WERI-Rb-1 (cell line): ENCODE data around the gene MS4A10.
"Not testable (repeated sequence)": the region's sequence is repeated elsewhere in the genome, so short reads cannot be mapped to it uniquely, and the experiment has no call there.

ENCODE experiments used
- DNase-seq: peaks from one replicate; pipeline ENCODE4 v3.0.0-alpha.2; 2020
- H3K27ac ChIP-seq: fragments of 250-450 bp; sonication (Bioruptor Pico); 2 replicates; pipeline ENCODE4 v1.5.1; 2020; ENCODE audit warnings: mild to moderate bottlenecking, moderate library complexity
- H3K27me3 ChIP-seq: fragments of 250-450 bp; sonication (Bioruptor Pico); 2 replicates; pipeline ENCODE4 v1.5.1; 2021; ENCODE audit warnings: mild to moderate bottlenecking, low read depth, moderate library complexity; ENCODE audit not compliant: insufficient read depth, severe bottlenecking
- H3K36me3 ChIP-seq: fragments of 250-450 bp; sonication (Bioruptor Pico); 2 replicates; pipeline ENCODE4 v1.5.1; 2020; ENCODE audit warnings: mild to moderate bottlenecking, moderate library complexity
- H3K4me3 ChIP-seq: 2 replicates; pipeline ENCODE4 v1.5.1; 2011; ENCODE audit warnings: low read depth, mild to moderate bottlenecking, control low read depth, low read length
- H3K9me3 ChIP-seq: fragments of 250-450 bp; sonication (Bioruptor Pico); 2 replicates; pipeline ENCODE4 v1.5.1; 2021; ENCODE audit warnings: mild to moderate bottlenecking, moderate library complexity; ENCODE audit not compliant: severe bottlenecking
- TF ChIP-seq, protein P1 (sequence below): IDR thresholded peaks from 2 replicates; pipeline ENCODE4 v1.5.1; 2011; ENCODE audit warnings: low read depth, mild to moderate bottlenecking, control low read depth, inconsistent platforms, low read length

Gene MS4A10

DNA sequence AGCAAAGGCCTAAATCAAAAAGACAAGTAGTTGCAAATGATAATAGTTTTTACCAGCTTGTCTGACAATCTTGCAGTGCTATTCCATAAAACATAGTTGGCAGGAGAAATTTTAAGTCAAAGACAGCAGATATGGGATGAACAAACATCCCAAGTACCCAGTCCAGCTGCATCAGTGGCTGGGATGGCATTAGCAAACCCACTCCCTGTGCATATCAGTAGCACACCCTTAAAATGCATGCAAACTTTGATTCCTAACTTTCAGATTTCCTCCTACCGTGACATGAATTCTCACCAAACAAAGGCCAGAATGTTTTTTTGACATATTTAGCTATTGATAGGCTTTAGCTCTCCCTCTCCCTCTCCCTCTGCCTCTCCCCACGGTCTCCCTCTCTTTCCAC is 29.0 kb downstream of the MS4A10 start:
- TF ChIP-seq, protein P1, sequence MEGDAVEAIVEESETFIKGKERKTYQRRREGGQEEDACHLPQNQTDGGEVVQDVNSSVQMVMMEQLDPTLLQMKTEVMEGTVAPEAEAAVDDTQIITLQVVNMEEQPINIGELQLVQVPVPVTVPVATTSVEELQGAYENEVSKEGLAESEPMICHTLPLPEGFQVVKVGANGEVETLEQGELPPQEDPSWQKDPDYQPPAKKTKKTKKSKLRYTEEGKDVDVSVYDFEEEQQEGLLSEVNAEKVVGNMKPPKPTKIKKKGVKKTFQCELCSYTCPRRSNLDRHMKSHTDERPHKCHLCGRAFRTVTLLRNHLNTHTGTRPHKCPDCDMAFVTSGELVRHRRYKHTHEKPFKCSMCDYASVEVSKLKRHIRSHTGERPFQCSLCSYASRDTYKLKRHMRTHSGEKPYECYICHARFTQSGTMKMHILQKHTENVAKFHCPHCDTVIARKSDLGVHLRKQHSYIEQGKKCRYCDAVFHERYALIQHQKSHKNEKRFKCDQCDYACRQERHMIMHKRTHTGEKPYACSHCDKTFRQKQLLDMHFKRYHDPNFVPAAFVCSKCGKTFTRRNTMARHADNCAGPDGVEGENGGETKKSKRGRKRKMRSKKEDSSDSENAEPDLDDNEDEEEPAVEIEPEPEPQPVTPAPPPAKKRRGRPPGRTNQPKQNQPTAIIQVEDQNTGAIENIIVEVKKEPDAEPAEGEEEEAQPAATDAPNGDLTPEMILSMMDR, result no peak
- no peak overlapping the region for H3K4me3 ChIP-seq
- no peaks in the 10 kb centered on the region for H3K36me3 ChIP-seq
- no peaks in the 10 kb centered on the region for H3K27me3 ChIP-seq
- H3K27ac ChIP-seq, result no peak overlapping the region
- peaks cover 7% of the 10 kb centered on the region for H3K9me3 ChIP-seq
- DNase-seq, result no peak

DNA sequence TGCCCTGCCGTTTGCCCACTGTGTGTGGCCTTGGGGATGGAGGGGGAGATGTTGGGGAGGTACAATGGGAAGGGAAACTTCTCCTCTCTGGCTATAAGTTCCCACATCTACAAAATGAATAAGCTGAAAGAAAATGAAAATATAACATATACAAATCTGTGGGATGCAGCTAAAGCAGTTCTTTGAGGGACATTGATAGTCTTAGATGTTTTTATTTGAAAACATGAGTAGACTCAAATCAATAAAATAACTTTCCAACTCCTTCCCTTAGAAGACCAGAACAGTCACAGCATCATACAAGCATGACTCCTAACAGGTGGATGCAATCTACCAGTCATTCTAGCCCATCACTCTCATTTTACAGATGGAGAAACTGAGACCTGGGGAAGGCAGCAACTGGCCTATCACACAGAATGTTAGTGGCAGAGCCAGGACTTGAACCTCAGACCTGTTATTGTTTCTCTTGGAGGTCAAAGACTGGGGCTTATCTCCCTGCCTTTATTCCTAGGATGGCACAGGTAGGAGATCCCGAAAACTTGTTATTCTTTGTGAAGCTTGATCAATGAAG is 31.5 kb downstream of the MS4A10 start:
- TF ChIP-seq, protein P1, result no peak
- DNase-seq, result no peak
- H3K9me3 ChIP-seq, result peaks cover 7% of the 10 kb centered on the region
- no peak overlapping the region for H3K4me3 ChIP-seq
- no peak overlapping the region for H3K27ac ChIP-seq
- no peaks in the 10 kb centered on the region for H3K36me3 ChIP-seq
- no peaks in the 10 kb centered on the region for H3K27me3 ChIP-seq

DNA sequence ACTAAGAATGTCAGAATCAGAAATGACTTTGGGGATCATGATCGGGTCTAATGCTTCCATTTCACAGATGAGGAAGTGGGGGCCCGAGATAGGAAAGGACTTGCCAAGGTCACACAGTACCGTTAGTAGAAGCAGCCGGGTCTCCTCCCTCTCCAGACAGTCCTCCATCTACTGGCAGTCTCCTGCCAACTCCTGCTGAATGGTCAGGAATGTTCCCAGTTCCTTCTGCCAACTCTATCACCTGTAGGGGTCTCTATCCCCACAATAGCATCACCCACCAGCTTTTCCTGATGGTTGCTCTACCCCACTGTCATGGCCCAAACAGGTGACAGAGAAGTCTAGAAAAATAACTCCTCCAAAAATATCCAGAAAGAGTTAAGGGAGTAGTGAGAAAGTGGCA is 32.9 kb downstream of the MS4A10 start:
- H3K27ac ChIP-seq, result no peak overlapping the region
- peaks cover 7% of the 10 kb centered on the region for H3K9me3 ChIP-seq
- no peaks in the 10 kb centered on the region for H3K36me3 ChIP-seq
- TF ChIP-seq, protein P1, result no peak
- H3K4me3 ChIP-seq, result no peak overlapping the region
- no peaks in the 10 kb centered on the region for H3K27me3 ChIP-seq
- no peak for DNase-seq

DNA sequence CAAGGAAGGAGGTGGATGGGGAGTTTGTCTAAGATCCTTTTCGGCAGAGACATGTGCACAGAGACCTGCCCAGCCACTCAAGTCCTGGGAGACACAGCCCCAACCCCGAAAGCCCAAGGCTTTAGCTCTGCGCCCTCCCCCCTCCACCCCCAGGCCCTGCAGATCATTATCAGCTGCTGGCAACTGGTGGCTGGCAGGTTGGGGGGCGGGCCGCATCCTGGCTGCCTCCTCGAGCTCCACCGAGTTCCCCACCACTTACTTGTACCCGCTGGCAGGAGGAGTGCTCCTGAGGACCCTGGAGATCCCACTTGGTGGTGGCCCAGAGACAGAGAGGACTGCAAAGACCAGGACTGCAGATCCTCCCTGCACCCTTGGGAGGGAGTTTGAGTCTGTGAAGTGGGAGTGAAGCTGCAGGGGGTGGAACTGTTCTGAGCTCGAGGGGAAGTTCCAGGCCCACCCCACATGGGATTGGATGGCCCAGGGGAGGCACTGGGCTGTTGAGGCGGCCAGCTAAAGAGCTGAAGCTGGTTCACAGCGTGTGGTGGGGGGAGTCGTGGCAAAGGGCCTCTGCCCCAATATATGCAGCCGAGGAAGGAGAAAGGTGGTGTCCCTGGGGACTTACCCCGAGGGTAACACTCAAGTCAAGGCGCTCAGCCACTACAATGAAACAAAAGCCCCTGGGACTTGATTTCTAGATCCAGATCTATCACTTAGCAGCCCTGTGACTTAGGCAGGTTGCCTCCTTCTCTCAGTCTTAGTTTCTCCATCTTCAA is 36.9 kb downstream of the MS4A10 start:
- DNase-seq, result no peak
- no peak overlapping the region for H3K27ac ChIP-seq
- H3K36me3 ChIP-seq, result no peaks in the 10 kb centered on the region
- TF ChIP-seq, protein P1, result no peak
- no peak overlapping the region for H3K4me3 ChIP-seq
- peaks cover 2% of the 10 kb centered on the region for H3K9me3 ChIP-seq
- H3K27me3 ChIP-seq, result no peaks in the 10 kb centered on the region

DNA sequence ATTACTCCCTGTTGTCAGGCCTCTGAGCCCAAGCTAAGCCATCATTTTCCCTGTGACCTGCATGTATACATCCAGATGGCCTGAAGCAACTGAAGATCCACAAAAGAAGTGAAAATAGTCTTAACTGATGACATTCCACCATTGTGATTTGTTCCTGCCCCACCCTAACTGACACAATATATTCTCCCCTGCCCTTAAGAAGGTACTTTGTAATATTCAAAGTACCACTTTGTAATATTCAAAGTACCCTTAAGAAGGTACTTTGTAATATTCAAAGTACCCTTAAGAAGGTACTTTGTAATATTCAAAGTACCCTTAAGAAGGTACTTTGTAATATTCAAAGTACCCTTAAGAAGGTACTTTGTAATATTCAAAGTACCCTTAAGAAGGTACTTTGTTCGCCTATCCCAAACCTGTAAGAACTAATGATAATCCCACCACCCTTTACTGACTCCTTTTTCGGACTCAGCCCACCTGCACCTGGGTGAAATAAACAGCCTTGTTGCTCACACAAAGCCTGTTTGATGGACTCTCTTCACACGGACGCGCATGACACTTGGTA is 38.7 kb downstream of the MS4A10 start:
- not testable (repeated sequence) for H3K4me3 ChIP-seq, H3K36me3 ChIP-seq, H3K9me3 ChIP-seq, H3K27ac ChIP-seq, DNase-seq, H3K27me3 ChIP-seq

DNA sequence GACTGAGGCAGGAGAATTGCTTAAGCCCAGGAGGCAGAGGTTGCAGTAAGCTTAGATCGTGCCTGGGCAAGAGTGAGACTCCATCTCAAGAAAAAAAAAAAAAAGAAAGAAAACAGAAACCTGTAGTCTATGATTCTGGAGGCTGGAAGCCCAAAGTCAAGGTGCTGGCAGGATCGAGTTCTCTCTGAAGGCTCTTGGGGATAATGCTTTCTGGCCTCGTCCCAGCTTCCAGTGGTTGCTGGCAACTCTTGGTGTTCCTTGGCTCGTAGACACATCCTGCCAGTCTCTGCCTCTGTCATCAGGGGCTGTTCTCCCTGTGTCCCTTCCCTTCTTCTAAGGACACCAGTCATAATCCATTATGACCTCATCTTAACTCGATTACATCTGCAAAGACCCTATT is 40.0 kb downstream of the MS4A10 start:
- TF ChIP-seq, protein P1, result no peak
- Histone ChIP-seq H3K36me3 (no peaks in the 10 kb centered on the region), H3K27me3 (no peaks in the 10 kb centered on the region)

More for the DNA sequence above, 40.0 kb downstream of the MS4A10 start:
- no peak for DNase-seq
- Histone ChIP-seq H3K4me3 (no peak overlapping the region), H3K27ac (no peak overlapping the region), H3K9me3 (no peaks in the 10 kb centered on the region)
